GM23248 (cell line): Measurements from ENCODE around the gene PIGA. TPM values are rescaled to one million over a fixed set of nuclear protein-coding genes. Genes with fewer than 3 reads are reported as not detected.
A peak's percentile ranks its signal among the peaks of the same experiment; 100 is the strongest.
"Not testable (repeated sequence)": the region's sequence is repeated elsewhere in the genome, so short reads cannot be mapped to it uniquely, and the experiment has no call there.

Source experiments
- DNase-seq: peaks from one replicate; pipeline ENCODE4 v3.0.0-alpha.2; 2015
- H2AFZ ChIP-seq: fragments of 200-600 bp; sonication (generic); 2 replicates; pipeline ENCODE4 v1.6.1; 2016; ENCODE audit warnings: antibody characterized with exemption
- H3F3A ChIP-seq: fragments of 200-600 bp; sonication (generic); 2 replicates; pipeline ENCODE4 v1.6.1; 2016; ENCODE audit warnings: mild to moderate bottlenecking, antibody characterized with exemption, mixed run types; ENCODE audit not compliant: insufficient read depth
- H3K27ac ChIP-seq: fragments of 200-600 bp; sonication (generic); 2 replicates; pipeline ENCODE4 v1.5.1; 2016; ENCODE audit warnings: mild to moderate bottlenecking
- H3K27me3 ChIP-seq: fragments of 200-600 bp; sonication (generic); replicated peaks from 2 replicates; pipeline ENCODE4 v1.6.1; 2016; ENCODE audit warnings: mild to moderate bottlenecking; ENCODE audit not compliant: insufficient read depth
- H3K36me3 ChIP-seq: fragments of 200-600 bp; sonication (generic); 2 replicates; pipeline ENCODE4 v1.6.1; 2016; ENCODE audit warnings: low read depth, mild to moderate bottlenecking
- H3K4me1 ChIP-seq: fragments of 200-600 bp; sonication (generic); 2 replicates; pipeline ENCODE4 v1.6.1; 2016; ENCODE audit warnings: mild to moderate bottlenecking; ENCODE audit not compliant: insufficient read depth
- H3K4me2 ChIP-seq: fragments of 200-600 bp; sonication (generic); one replicate; pipeline ENCODE4 v1.6.1; 2016; ENCODE audit warnings: mild to moderate bottlenecking; ENCODE audit not compliant: unreplicated experiment
- H3K4me3 ChIP-seq: fragments of 200-600 bp; sonication (generic); 2 replicates; pipeline ENCODE4 v1.5.1; 2016; ENCODE audit warnings: mild to moderate bottlenecking
- H3K79me2 ChIP-seq: fragments of 200-600 bp; sonication (generic); 2 replicates; pipeline ENCODE4 v1.6.1; 2016; ENCODE audit warnings: mild to moderate bottlenecking; ENCODE audit not compliant: insufficient read depth
- H3K9ac ChIP-seq: fragments of 200-600 bp; sonication (generic); 2 replicates; pipeline ENCODE4 v1.6.1; 2016; ENCODE audit warnings: mild to moderate bottlenecking
- H3K9me2 ChIP-seq: fragments of 200-600 bp; sonication (generic); 2 replicates; pipeline ENCODE4 v1.6.1; 2016; ENCODE audit warnings: mixed run types, mild to moderate bottlenecking, moderate library complexity; ENCODE audit not compliant: insufficient read depth
- H3K9me3 ChIP-seq: fragments of 200-600 bp; sonication (generic); one replicate; pipeline ENCODE4 v1.6.1; 2017; ENCODE audit warnings: low read depth
- H4K20me1 ChIP-seq: fragments of 200-600 bp; sonication (generic); 2 replicates; pipeline ENCODE4 v1.6.0; 2016; ENCODE audit not compliant: insufficient read depth
- EZH2 ChIP-seq: fragments of 200-600 bp; sonication (generic); IDR thresholded peaks from 2 replicates; pipeline ENCODE4 v1.6.1; 2018; ENCODE audit warnings: antibody characterized with exemption, mild to moderate bottlenecking; ENCODE audit not compliant: insufficient read depth, poor library complexity, severe bottlenecking
- EZH2phosphoT487 ChIP-seq: fragments of 200-600 bp; sonication (generic); IDR thresholded peaks from 2 replicates; pipeline ENCODE4 v1.6.1; 2018; ENCODE audit warnings: antibody characterized with exemption, moderate library complexity, mild to moderate bottlenecking, low read depth; ENCODE audit not compliant: insufficient read depth
- WGBS, 2 experiments: methylation state at CpG; one replicate each; pipeline ENCODE4 v1.1.6; 2015 to 2017; ENCODE audit warnings: low lambda C conversion rate in 2 of 2, low coverage in 1 of 2; ENCODE audit errors: missing lambda C conversion rate in 2 of 2; 5-methylcytosine and 5-hydroxymethylcytosine counted together
- in situ Hi-C: fragments of 300-500 bp; cut with MboI; formaldehyde crosslinking; loops from 2 replicates; pipeline ENCODE4 v1.15.0; 2020
- polyA plus RNA-seq: library from polyadenylated mRNA; unstranded; fragments of >200 nt; fragmentation: Nextera tagmentation; extraction: Ambion mirVana; gene quantifications from 2 replicates; pipeline ENCODE4 v1.2.1, GENCODE V29; 2016
- total RNA-seq: library from RNA; depleted of rRNA; stranded (reverse); fragments of >200 nt; shearing (Covaris generic); gene quantifications from 2 replicates; pipeline ENCODE4 v1.2.3, GENCODE V29; 2014

The PIGA gene
- total and polyA plus RNA-seq, 2 experiments from 2014 or later = 4.7 to 8.9 TPM

- no peak for TF ChIP-seq EZH2
- no peak for TF ChIP-seq EZH2phosphoT487
- Histone ChIP-seq H3K27me3 (no peaks in the 10 kb centered on the region), H2AFZ (no peak overlapping the region), H3K4me2 (no peak overlapping the region), H3K36me3 (no peaks in the 10 kb centered on the region), H3K9me2 (no peaks in the 10 kb centered on the region), H4K20me1 (no peaks in the 10 kb centered on the region), H3F3A (no peaks in the 10 kb centered on the region), H3K4me1 (no peaks in the 10 kb centered on the region), H3K79me2 (no peaks in the 10 kb centered on the region), H3K9me3 (no peaks in the 10 kb centered on the region), H3K9ac (no peak overlapping the region), H3K4me3 (no peak overlapping the region), H3K27ac (no peak overlapping the region)
- WGBS, 2 experiments = 88 to 94% methylated on average over 2 of the region's 2 CpGs
- DNase-seq = no peak
- in situ Hi-C loops = no loop called here
Observed at GRCh38 chrX:15293451-15293850, 41.9 kb downstream of the PIGA start.

- Histone ChIP-seq H3K79me2 (no peaks in the 10 kb centered on the region), H2AFZ (no peak overlapping the region), H3K4me2 (no peak overlapping the region), H4K20me1 (no peaks in the 10 kb centered on the region), H3K36me3 (no peaks in the 10 kb centered on the region), H3K4me1 (no peaks in the 10 kb centered on the region), H3K9me3 (no peaks in the 10 kb centered on the region), H3F3A (no peaks in the 10 kb centered on the region), H3K9ac (no peak overlapping the region), H3K27ac (no peak overlapping the region), H3K27me3 (no peaks in the 10 kb centered on the region), H3K4me3 (no peak overlapping the region), H3K9me2 (no peaks in the 10 kb centered on the region)
- DNase-seq = no peak
- WGBS, 2 experiments = 81 to 100% methylated on average over 2 to 3 of the region's 3 CpGs
- no peak for TF ChIP-seq EZH2phosphoT487
- no peak for TF ChIP-seq EZH2
- in situ Hi-C loops = no loop called here
Observed at GRCh38 chrX:15292861-15293260, 42.5 kb downstream of the PIGA start.

GRCh38 chrX:15277604-15278003 is 57.7 kb downstream of the PIGA start:
- no peaks in the 10 kb centered on the region for H3K79me2 ChIP-seq
- DNase-seq = no peak
- WGBS, 2 experiments = 9 to 17% methylated on average over 1 of the region's 1 CpG
- no peaks in the 10 kb centered on the region for H3K27me3 ChIP-seq
- H3K4me2 ChIP-seq = no peak overlapping the region
- no peaks in the 10 kb centered on the region for H4K20me1 ChIP-seq
- H3K4me1 ChIP-seq = no peaks in the 10 kb centered on the region
- H3K9me3 ChIP-seq = no peaks in the 10 kb centered on the region
- in situ Hi-C loops = no loop called here
- no peak overlapping the region for H2AFZ ChIP-seq
- no peak overlapping the region for H3K4me3 ChIP-seq
- no peaks in the 10 kb centered on the region for H3K36me3 ChIP-seq
- no peak overlapping the region for H3K27ac ChIP-seq
- H3F3A ChIP-seq = no peaks in the 10 kb centered on the region
- H3K9me2 ChIP-seq = no peaks in the 10 kb centered on the region
- no peak overlapping the region for H3K9ac ChIP-seq
- TF ChIP-seq EZH2 (no peak), EZH2phosphoT487 (no peak)

- no peak for TF ChIP-seq EZH2phosphoT487
- no peak for TF ChIP-seq EZH2
- no peaks in the 10 kb centered on the region for H4K20me1 ChIP-seq
- H3K9ac ChIP-seq = no peak overlapping the region
- no peaks in the 10 kb centered on the region for H3K4me1 ChIP-seq
- H2AFZ ChIP-seq = no peak overlapping the region
- H3K36me3 ChIP-seq = no peaks in the 10 kb centered on the region
- no peaks in the 10 kb centered on the region for H3F3A ChIP-seq
- H3K9me2 ChIP-seq = no peaks in the 10 kb centered on the region
- no peaks in the 10 kb centered on the region for H3K9me3 ChIP-seq
- no peaks in the 10 kb centered on the region for H3K27me3 ChIP-seq
- WGBS, 2 experiments = 0% methylated on average over 2 of the region's 2 CpGs
- DNase-seq = peak; percentile 22
- H3K4me3 ChIP-seq = no peak overlapping the region
- no peaks in the 10 kb centered on the region for H3K79me2 ChIP-seq
- H3K4me2 ChIP-seq = no peak overlapping the region
- H3K27ac ChIP-seq = no peak overlapping the region
- in situ Hi-C loops = no loop called here
Observed at GRCh38 chrX:15274946-15275345, 60.4 kb downstream of the PIGA start.

- H3K9me3 ChIP-seq, H2AFZ ChIP-seq, H3K9ac ChIP-seq, H3K4me3 ChIP-seq, H3F3A ChIP-seq, in situ Hi-C loops, DNase-seq, H3K27me3 ChIP-seq, H3K4me2 ChIP-seq, H4K20me1 ChIP-seq, H3K9me2 ChIP-seq, H3K4me1 ChIP-seq, H3K79me2 ChIP-seq, H3K36me3 ChIP-seq, H3K27ac ChIP-seq: not testable (repeated sequence)
- 77 to 78% methylated on average over 10 of the region's 10 CpGs for WGBS, 2 experiments
Observed at GRCh38 chrX:15273275-15273674, 62.0 kb downstream of the PIGA start.
